ENCODE measurements around the gene HOPX.
"Not testable (repeated sequence)": the region's sequence is repeated elsewhere in the genome, so short reads cannot be mapped to it uniquely, and the experiment has no call there.

Gene HOPX

DNA sequence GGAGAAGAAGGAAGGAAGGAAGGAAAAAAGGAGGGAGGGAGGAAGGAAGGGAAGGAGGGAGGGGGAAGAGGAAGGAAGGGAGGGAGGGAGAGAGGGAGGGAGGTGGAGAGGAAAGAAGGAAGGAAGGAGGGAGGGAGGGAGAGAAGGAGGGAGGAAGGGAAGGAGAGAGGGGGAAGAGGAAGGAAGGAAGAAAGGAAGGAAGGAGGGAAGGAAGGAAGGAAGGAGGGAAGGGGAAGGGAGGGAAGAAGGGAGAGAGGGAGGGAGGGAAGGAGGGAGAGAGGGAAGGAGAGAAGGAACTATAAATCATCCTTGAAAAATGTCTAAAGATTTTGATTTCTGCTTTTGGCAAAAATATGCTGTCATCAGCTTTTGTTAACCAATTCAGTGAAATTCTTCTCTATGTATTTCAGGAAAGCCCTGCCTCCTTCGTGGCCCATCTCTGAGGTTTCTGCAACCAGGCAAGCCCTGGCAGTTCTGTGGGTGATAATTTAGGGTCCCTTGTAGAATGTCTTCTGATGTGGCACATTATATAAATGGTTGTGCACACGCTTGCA, 7.1 kb upstream of the HOPX start:
- DNase-seq (ENCODE audit: low read depth): no peak

DNA sequence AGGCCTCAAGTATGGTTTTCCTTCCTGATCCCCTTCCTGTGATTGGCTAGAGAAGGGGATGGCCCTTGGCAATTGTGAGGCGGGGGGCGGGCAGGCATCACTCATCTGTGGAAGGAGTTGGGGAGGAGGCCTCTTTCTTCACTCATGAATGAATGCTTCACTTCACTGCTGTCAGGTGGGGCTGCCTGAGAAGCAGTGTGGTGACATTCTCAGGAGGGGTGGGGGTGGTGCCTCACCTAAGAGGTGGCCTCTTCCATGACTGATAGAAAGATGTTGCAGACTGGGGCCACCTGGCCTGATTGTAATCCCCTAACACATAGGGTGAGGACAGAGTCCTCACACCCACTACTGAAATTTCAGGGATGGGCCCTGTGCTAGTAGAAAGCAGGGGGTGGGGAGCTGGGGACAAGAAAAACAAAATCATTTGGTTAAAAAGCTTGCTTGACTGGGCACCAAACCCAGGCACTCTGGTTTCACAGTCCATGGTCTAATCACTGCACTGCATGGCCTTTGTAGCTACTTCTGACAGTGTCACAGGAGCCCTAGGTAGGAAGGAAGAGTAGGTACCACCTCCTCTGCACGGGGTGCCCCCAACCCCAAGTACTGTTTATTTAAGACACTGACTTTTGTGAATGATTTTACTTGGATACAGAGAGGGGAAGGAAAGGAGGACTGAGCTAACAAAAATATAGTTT, 5.6 kb upstream of the HOPX start:
- DNase-seq (ENCODE audit: low read depth): no peak

- no peak for DNase-seq (ENCODE audit: low read depth)
Observed at GRCh38 chr4:56684320-56685050, 3.4 kb upstream of the HOPX start.

- DNase-seq (ENCODE audit: low read depth): no peak
Observed at GRCh38 chr4:56683455-56683854, 2.4 kb upstream of the HOPX start.

- DNase-seq (ENCODE audit: low read depth): no peak
Observed at GRCh38 chr4:56681853-56682525, 893 bp upstream of the HOPX start.

DNA sequence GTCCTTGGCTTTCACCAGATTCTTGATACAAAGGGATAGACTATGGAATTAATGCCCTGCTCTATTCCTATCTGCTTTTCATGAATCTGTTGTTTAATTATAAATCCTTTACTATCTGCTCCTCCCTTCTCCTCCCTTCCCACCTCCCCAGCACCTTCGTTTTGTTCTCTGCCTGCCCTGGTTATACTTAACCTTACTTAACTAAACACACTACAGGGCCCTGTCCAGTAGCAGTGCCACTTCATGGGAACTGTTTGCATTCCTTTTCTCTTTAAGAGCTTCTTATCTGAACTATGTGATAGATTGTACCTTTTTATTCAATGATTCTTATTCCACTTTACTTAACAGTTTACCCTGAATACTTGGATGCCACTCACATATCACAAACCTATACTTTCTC, 830 bp downstream of the HOPX start:
- DNase-seq (ENCODE audit: low read depth): no peak

- no peak for DNase-seq (ENCODE audit: low read depth)
Observed at GRCh38 chr4:56677711-56678110, 3.4 kb downstream of the HOPX start.

GRCh38 chr4:56674984-56675383, 6.1 kb downstream of the HOPX start:
- no peak for DNase-seq (ENCODE audit: low read depth)

GRCh38 chr4:56671860-56672259, 9.2 kb downstream of the HOPX start:
- no peak for DNase-seq (ENCODE audit: low read depth)

GRCh38 chr4:56671373-56671772, 9.7 kb downstream of the HOPX start:
- DNase-seq (ENCODE audit: low read depth): no peak

GRCh38 chr4:56668267-56668666, 12.8 kb downstream of the HOPX start:
- no peak for DNase-seq (ENCODE audit: low read depth)

DNA sequence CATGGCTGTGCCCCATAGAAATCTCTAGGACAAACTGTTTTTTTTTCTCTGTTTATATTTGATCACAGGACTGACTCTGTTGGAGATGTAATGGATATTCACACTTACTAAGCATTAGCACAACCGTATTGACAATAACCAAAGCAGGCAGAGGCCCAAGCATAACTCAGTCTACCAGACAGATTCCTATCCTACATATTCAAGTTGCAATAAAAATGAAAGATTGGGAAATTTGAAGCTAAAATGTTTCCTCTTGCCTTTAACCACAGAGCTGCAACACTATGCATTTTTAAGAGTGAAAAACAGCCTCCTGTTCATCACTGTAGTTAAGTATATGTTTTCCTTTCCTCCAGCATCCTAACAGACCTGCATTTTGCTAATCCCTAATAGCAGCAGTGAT, 13.7 kb downstream of the HOPX start:
- not testable (repeated sequence) for DNase-seq (ENCODE audit: low read depth)

GRCh38 chr4:56666279-56666678, 14.8 kb downstream of the HOPX start:
- no peak for DNase-seq (ENCODE audit: low read depth)

- no peak for DNase-seq (ENCODE audit: low read depth)
Observed at GRCh38 chr4:56665781-56666180, 15.3 kb downstream of the HOPX start.

DNA sequence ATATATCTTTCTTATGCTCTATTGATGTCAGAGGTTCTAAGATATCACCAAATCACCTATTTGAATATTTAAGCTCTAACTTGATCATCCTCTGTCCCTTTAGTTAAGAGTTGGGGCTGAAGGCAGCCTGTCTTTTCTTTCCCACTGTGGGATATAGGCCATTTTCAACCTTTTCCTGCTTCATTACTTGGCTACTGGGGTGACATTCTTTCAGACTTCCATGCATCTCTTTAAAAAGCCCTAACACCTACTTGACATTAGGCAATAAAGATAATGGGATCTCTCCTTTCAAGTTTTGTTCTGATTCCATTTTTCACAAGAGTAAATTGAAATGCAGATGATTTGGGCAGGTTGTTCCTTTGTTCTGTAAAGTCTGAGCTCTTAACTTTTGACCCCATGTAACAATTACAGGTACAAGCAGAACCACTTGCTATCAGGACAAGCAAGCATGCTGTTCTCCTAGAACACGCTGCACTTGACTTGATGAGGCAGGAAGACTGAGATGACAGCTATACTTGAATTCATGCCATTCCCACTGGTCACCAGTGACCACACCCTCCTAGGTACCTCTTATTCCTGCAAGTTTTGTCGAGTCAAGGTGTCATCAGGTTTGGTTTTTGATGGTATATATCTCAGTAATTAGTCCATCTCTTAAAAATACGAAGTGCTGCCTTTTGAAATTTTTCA, 18.2 kb downstream of the HOPX start:
- DNase-seq (ENCODE audit: low read depth): no peak

GRCh38 chr4:56659946-56660345, 21.1 kb downstream of the HOPX start:
- DNase-seq (ENCODE audit: low read depth): no peak

DNA sequence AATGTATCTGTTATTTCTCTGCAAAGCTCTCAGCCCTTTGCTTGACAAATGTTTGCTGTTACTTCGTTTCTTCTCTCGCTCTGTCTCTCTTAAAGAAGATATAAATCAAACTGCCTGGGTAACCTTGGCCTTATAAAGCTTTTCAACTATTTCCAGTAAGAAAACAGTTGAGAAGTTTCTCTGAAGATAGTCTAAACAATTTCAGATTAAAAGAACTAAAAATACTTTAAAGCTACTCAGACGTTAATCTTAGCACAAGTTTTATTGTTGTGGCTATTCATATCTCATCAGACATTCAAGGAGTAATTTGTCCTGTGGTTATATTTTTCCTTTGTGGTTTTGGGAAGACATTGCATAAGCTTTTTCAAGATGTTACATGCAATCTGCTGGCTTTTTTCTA, 22.6 kb downstream of the HOPX start:
- peak; percentile 25 for DNase-seq (ENCODE audit: low read depth)

DNA sequence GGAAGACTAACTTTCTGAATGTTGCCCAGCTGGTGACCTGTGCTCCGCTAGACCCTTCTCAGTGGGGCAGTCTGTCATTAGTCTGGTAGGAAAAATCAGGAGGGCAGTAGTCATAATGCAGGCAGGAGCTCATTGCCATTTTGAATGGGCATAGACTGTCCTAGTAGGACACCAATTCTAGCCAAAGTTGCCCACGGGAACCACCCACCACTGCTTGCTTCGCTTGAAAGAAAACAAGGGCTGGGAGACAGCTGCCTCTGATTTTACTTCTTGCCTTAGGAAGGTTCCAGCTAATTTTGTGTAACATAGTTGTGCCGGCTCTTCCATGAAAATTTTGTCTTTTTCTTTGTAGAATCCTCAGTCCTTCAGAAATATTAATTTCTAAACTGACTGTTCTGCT, 23.3 kb downstream of the HOPX start:
- no peak for DNase-seq (ENCODE audit: low read depth)

- no peak for DNase-seq (ENCODE audit: low read depth)
Observed at GRCh38 chr4:56657128-56657527, 24.0 kb downstream of the HOPX start.

DNA sequence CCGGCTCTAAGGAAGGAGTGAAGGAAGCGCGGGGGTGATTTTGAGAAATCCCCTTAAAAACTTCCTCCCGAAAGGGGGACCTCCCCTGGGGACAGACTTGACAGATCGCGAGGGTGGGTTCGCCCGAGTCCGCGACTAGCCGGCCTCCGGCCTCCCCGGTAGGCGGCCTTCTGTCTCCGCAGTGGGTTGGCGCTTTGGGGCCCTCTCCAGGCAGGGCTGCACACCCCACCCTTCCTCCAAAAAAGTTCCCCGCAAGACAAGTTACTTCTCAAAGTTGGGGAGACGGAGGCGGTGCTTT, 24.8 kb downstream of the HOPX start:
- DNase-seq (ENCODE audit: low read depth): no peak

DNA sequence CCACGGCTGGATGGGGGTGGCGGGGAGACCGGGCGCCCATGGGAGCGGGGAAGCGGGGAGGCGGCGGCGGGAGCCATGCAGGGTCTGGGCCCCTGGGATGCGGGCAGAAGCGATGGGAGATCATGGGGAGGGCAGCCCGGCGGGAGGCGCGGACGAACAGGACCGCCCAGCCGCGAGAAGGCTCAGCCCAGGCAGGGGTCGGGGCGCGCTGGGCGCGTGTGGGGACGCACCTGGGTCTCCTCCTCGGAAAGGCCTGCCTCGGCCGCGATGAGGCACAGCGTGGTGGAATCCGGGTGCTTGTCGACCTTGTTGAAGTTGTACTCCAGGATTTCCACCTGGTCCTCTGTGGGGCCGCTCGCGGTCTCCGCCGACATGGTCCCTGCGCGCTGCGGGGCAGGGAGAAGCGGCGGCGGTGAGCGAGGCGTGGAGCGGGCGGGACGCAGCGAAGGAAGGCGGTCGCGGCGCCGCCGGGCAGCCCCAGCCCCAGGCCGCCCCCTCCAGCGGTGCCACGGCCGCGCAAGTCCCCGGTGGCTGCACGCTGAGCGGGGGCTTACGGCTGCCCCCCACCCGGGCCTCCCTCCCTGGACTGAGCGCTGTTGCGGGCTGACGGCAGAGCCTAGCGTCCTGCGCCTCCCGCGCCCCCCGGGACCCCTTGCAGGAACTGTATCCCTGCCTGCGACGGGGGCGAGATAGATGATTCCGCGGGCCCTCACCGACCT, 25.3 kb downstream of the HOPX start:
- DNase-seq (ENCODE audit: low read depth): no peak

- no peak for DNase-seq (ENCODE audit: low read depth)
Observed at GRCh38 chr4:56655209-56655626, 25.9 kb downstream of the HOPX start.
